GDM1 (cell line): Measurements from ENCODE around the gene CDCA8.
"Not testable (repeated sequence)": the region's sequence is repeated elsewhere in the genome, so short reads cannot be mapped to it uniquely, and the experiment has no call there.

Experiments used
- DNase-seq: peaks from one replicate; lab custom pipeline; 2025; lab: John Stamatoyannopoulos, UW

The CDCA8 gene

GRCh38 chr1:37738619-37739018 lies 46.3 kb downstream of the CDCA8 start:
- DNase-seq: not testable (repeated sequence)

- no peak for DNase-seq
Observed at GRCh38 chr1:37739222-37739621, 46.9 kb downstream of the CDCA8 start.

- DNase-seq: no peak
Observed at GRCh38 chr1:37741130-37741529, 48.8 kb downstream of the CDCA8 start.

DNA sequence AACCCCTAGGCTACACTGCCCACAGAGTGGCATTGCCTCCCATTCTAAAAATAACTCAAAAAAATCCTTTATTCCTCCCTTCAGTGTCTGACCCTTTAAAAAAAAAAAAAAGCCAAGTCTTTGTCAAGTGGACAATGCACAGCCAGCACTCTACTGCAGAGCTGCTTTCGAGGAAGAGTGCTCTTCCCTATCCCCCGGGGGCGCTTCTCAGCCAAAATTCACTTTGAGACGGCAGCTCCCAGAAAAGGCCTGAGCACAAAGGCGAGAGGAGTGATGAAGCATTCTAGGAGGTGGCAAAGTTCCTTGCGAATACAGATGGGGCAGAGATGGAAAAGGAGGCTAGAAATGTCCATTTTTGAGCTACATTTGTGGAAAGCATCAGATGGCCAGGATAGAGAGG lies 49.3 kb downstream of the CDCA8 start:
- no peak for DNase-seq

DNA sequence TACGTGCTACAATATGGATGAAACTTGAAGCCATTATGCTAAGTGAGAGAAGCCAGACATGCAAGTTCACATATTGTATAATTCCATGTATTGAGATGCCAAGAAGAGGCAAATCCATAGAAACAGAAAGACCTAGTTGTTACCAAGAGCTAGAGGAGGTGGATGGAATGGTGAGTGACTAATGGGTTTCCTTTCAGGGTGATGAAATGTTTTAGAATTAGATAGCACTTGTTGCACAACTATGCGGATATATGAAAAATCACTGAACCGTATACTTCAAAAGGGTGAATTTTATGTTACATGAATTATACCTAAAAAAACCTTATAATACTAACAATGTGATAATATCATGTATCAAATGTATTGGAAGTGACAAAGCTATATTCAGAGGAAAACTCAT lies 54.5 kb downstream of the CDCA8 start:
- no peak for DNase-seq

- no peak for DNase-seq
Observed at GRCh38 chr1:37748565-37748964, 56.2 kb downstream of the CDCA8 start.

GRCh38 chr1:37752213-37752582 lies 59.9 kb downstream of the CDCA8 start:
- DNase-seq: no peak

DNA sequence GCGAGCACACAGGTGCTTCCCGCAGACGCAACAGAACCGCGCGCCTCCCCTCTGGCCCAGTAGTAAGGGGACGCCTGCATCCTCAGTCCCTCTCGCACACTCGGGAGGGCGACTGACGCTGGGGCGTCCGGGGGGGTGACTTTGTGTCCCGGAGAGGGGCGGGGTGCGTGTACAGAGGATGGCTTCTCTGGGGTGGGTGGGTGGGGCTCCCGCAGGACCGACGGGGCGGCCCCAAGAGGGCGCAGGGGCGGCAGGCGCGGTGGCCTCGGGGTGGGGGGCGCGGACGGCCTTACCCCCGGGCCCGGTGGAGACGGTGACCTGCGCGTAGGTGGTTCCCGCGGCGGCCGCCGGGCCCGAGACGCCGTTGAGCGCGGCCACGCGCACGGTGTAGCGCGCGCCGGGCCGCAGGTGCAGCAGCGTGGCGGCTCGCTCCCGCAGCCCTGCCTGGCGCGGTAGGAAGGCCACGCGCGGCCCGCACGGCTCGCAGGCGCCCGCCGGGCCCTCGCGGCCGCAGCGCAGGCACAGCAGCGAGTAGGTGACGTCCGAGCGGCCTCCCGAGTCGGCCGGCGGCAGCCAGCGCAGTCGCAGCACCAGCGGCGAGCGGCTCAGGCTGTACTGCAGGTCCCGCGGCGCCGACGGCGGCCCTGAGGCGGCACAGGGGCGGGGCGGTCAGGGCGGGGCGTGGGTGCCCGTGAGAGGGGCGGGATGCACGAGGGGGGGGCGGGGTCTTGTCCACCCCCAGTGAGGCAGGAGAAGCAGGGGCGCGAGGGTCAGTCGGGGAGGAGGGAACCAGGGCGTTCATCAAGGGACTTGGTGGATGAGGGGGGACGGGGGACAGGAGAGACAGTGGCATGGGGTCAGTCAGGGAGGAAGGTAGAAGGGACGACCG lies 60.5 kb downstream of the CDCA8 start:
- no peak for DNase-seq

DNA sequence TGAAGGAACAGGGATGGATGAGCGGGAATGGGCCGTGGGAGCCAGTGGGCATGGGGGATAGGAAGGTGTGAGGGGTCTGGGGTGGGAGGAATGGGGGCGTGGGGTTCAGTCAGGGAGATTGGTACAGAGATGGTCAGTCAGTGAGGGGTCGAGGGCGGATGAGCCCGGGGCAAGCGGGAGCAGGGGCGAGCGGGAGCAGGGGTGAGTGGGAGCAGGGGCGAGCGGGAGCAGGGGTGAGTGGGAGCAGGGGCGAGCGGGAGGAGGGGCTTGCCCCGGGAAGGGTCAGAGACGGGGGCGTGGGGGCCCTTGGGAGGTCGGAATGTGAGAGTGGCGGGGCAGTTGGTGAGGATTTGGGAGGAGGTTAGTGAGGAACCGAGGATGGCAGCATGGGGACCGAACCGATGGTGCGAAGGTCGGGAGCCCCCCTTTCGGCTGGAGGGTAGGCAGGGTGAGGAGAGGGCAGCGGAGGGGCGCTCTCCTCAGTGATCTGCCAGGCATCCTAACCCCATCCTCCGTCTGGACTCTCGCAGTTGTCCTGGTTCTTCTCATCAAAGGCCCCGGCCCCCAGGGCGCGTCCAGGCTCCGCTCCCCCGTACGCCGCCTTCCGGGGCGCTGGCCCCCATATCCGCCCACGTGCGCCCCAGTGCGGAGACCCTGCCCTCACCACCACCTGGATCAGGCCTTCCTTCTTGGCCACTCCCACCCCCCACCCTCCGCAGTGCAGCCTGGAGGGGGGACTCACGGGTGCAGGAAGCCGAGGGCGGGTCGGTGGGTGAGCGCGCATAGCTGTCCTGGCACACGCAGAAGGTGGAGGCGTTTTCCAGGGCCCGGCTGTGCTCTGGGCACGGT lies 61.4 kb downstream of the CDCA8 start:
- DNase-seq: no peak

- no peak for DNase-seq
Observed at GRCh38 chr1:37755290-37755689, 63.0 kb downstream of the CDCA8 start.

DNA sequence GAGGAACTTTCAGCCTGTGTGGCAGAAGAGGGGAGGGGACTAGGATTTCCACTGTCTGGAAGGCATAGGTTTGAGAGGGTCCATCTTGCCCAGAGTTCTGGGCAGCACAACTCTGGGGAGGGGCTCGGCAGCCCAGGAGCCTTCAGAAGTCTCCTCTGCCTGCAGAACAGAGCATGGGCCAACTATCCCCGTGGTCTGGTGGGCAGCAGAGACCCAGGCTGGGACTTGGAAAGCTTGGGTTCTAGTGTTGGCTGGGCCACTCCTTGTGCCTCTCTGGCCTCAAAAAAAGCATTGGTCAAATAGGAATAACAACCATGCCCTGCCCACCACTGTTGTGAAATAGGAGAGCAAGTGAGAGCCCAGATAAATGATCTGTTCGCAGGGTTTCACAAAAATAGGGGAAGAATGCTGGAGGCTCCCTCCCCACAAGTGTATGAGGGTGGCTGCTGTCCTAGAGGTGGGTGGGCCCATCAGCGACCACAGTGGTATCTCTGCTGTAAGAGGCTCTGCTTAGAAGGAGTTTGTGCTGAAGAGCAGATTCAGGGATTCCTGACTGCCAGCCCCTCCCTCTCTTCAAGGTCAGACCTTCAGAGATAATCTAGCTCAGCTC lies 63.7 kb downstream of the CDCA8 start:
- no peak for DNase-seq
